GM18873 (cell line): ENCODE measurements around the gene NXF1.
A peak's percentile ranks its signal among the peaks of the same experiment; 100 is the strongest.
"Not testable (repeated sequence)": the region's sequence is repeated elsewhere in the genome, so short reads cannot be mapped to it uniquely, and the experiment has no call there.

ENCODE experiments used
- ATAC-seq: cut with Tn5 transposase; IDR thresholded peaks from one replicate; pipeline ENCODE4 v1.9.1; 2021; ENCODE audit warnings: mild to moderate bottlenecking, moderate library complexity, moderate number of reproducible peaks; ENCODE audit not compliant: unreplicated experiment, low FRiP score

Gene NXF1

DNA sequence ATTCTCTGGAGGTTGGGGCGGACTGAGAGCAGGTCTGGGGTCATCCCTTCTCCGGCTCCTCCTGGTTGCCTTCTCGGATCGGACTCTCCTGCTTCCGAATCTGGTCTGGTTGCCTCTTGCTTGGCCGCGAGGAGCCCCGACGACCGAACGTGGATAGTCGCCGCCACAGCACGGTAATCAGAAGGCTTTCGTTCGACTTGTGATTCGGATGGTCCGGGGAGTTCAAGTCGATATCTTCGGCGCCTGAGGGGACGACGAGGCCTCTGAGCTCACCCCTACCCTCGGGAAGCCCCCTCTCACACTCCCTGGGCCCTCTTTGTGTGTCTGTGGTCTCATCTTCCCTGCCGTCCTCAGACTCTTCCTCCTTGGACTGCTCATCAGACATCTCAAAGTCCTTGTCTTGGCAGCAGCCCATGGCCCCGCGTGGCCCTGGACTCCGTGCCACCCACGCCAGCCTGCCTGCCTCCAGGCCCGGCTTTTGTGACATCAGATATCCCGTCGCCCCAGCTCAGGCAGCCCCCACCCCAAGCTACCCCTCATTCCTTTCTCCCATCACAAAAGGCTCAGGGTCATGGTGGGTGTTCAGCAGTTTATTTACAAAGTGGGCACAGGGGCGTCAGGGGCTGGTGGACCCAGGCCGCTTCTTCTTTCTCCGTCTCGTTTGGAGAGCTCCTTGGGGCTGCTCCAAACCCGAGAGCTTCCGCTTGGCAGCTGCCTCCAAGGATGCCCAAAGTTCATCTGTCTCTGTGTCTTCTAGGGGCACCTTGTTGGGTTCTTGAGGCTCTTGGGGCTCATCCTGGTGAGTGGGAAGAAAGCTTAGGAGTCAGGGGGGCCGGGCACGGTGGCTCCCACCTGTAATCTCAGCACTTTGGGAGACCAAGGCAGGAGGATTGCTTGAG is 27.3 kb upstream of the NXF1 start, which contains the start of gene TEX54:
Gene TEX54, minus strand, starts transcription at position 506 of the 899 bp plus-strand sequence.
- peak; percentile 3 for ATAC-seq

DNA sequence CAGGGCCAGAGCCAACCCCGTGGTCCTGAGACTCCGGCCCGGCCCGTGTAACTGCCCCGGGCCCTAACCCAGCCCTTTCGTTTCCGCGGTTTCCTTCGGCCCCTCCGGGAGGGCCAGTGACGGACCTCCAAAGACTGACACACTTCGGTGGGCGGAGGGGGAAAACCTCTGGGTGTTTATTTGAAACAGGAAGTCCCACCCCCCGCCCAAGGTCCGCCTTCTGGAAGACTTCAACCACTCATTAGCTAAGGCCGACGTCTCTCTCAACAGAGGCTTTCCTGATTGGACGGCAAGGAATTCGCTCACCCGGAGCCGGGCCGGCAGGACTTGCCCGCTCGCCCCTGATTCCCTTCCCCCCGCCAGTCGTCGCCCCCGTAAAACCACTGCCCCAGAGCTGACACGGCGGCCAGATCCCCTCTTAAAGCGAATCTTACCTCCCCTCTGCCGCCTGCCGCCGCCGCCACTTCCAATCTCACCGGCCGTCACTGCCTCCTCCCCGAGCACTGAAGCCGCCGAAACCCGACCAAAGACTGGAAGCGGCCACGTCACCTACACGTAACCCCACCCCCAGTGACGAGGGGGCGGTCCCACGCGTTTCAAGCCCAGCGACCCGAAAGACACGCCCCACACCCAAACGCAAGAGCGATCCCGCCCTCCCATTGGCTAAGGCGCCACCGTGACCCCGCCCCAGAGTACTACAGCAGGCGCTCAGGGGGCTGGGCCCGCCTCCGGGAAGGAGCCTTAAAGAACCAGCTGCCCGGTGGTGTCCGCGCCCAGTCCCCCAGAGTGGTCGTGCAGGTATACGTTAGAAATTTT is 26.5 kb upstream of the NXF1 start, which contains the start of gene STX5:
Gene STX5, minus strand, starts transcription at position 532 of the 816 bp plus-strand sequence. CDS start 808 bp downstream, outside the sequence.
- ATAC-seq, result peak; percentile 67

DNA sequence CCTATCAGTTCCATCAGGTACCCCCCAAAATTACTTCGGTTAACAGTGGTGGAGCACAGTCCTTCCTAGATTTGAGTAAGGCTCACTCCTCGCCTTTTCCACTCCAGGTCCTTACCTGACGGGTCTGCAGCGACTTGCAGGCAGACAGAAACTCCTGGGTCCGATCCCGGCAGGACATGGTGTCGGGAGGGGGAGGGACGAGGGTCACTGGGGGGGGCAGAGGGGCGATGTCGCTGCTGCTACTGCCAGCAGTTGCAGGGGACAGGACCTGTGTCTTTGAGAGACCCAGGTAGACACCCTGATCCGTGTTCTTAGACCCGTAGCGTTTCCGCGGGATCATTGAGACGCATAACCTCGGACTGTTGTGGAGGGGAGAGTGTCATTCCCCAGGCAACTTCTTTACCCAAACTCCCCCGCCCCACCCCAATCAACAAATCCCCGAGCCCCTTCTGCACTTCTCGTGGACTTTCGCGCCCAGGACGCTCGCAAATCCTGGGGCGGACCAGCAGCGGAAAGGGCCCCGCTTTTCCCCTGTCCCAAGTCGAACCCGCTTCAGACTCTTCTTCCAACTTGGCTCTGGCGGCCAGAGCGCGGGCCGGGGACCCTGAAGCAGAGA is 25.8 kb upstream of the NXF1 start:
- ATAC-seq, result no peak

DNA sequence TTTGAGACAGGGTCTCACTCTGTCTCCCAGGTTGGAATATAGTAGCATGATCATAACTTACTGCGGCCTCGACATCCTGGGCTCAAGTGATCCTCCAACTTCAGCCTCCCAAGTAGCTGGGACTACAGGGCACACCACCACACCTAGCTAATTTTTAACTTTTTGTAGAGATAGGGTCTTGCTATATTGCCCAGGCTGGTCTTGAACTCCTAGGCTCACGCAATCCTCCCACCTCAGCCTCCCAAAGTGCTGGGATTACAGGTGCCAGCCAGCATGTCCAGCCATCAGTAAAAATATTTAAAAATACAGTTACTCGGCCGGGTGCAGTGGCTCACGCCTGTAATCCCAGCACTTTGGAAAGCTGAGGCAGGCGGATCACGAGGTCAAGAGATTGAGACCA is 22.9 kb upstream of the NXF1 start:
- not testable (repeated sequence) for ATAC-seq

DNA sequence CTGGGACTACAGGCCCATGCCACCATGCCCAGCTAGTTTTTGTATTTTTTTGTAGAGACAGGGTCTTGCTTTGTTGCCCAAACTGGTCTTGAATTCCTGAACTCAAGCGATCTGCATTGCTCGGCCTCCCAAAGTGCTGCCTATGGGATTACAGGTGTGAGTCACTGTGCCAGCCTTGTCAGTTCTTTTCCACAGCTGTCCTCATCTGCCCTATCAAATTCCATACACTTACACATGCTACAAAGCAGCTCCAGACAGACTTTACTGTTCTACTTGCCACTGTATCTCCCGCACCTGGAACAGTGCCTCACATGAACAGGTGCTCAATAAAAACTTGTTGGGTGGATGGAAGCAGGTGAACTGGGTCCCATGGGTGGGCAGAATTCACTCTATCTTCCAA is 18.4 kb upstream of the NXF1 start:
- no peak for ATAC-seq

DNA sequence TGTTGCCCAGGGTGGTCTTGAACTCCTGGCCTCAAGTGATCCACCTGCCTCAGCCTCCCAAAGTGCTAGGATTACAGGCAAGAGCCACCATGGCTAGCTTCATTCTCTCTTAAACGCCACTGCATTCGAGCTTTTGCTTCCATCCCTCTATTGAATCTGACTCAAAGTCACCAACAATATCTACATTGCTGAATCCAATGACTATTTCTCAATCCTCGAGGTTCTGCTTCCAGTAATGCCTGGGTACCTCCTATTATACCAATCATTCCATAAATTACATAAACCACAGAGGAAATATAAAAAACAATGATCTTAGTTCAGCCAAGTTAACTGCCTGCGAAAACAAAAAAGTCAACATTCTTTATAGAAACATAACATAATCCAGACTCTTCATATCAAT is 11.9 kb upstream of the NXF1 start:
- ATAC-seq, result no peak

DNA sequence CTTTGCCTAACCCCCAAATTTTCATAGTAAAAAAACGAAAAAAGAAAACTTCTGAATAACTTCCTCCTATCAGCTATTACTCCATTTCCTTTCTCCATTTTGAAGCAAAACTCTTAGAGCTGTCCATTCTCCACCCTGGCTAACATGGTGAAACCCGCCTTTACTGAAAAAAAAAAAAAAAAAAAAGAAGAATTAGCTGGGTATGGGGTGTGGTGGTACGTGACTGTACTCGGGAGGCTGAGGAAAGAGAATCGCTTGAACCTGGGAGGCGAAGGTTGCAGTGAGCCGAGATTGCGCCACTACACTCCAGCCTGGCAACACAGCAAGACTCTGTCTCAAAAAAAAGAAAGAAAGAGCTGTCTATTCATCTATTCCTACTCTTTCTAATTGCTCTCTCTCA is 11.3 kb upstream of the NXF1 start:
- no peak for ATAC-seq

DNA sequence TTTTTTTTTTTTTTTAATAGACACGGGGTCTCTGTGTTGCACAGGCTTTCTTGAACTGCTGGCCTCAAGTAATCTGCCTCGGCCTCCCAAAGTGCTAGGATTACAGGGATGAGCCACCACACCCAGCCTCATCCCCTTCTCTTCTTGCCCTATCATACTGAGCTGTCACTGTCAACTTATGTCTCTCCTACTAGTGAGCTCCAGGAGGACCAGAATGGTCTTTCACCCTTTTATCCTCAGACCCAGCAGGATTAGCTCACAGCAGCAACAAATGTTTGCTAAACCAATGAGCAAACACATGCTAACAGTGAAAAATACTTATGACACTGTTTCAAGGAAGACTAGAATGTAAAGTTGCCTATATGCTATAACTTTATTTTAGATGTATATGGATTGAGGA is 6.4 kb upstream of the NXF1 start:
- no peak for ATAC-seq

DNA sequence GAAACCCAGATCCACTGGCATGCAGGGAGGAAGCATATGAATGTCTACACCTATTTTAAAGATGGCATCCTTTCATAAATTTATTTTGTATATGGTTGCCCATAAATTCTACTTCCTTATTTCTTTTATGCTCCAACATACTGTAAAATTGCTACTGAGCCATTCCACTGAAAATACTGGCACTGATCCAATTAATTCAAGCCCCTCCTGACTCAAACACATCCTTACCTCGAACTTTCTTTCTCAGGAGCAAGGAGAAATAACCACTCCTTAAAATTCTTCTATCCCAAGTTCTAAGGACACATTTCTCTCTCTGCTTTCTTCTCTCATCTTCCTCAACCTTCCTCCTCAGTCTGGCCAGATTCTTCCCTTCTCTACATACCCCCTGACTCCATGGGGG is 5.5 kb upstream of the NXF1 start:
- no peak for ATAC-seq

DNA sequence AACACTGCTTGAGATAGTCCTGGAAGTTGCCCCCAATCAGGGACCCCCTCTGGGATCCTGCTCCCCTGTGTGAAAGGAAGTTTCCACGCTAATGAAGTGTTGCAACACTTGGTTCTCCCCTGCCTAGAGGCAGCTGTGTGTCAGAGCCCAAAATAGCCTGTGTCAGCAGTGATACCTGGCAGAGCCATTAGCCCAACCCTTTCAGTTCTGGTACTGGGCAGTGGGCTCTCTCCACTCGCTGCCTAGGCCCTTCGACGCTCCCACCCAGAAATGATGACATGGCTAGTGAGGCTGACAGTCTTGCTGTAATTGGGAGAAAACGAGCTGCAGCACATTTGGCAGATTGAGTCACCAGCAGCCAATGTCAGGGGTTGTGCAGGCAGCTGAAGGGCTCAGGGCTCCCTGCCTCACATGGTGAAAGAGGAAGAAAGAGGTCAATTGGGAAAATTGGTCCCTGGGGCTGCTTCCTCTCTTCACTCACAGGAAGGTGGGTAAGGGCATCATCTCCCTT is 1.4 kb upstream of the NXF1 start:
- no peak for ATAC-seq

DNA sequence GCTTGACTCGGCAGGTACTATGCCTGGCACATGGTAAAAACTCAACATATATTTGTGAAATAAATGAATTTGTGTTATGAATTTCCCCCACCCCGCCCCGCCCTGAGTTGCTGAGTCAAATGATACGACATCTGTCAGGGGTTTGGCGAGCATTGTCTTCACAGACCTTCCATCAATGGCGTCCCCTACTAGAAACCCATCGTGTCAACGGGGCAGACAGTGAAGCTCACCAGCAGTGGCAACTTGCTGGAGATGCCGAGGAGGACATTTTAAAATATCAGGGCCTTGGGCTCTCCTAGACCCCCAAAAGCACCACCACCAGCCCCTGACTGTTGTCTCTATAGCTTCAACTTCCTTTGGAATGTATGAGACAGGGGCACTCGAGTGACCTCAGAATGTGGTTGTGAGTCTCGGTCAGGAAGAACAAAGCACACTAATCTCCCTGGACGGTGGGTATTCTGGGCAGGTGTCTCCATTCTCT is 761 bp upstream of the NXF1 start:
- ATAC-seq, result no peak

DNA sequence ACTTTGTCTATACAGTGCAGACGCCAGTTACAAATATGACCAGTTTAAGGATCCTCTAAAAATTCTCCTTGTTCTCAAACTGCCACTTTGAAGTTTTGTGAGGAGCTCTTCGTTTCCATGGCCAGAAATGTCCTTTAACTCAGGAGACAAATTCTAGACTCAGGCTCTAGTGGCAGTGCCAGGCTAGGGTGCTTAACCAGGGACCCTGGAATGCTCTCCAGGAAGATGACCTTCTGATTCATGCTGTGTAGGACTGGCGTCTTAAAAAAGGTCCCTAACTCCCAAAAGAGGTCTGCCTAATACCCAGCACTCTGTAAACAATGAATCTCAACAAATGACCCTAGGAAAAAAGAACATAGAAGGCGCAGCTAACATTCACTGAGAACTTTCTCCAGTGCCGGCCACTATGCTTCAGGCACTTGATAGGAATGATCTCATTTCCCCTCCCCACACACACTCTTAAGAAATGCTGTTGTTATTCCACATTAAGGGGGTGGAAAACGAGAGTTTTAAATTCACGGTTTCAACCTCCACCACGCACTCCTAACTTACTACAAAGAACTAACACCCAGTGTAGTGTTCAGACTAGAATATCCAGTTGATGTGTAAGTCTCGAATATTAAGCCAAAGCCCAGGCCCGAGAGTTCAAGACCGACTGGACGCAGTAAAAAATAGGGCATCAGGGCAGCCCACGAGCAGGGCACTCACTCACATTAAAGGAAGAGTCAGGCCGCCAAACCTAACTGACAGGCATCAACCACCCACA is 747 bp downstream of the NXF1 start:
- peak; percentile 9 for ATAC-seq

DNA sequence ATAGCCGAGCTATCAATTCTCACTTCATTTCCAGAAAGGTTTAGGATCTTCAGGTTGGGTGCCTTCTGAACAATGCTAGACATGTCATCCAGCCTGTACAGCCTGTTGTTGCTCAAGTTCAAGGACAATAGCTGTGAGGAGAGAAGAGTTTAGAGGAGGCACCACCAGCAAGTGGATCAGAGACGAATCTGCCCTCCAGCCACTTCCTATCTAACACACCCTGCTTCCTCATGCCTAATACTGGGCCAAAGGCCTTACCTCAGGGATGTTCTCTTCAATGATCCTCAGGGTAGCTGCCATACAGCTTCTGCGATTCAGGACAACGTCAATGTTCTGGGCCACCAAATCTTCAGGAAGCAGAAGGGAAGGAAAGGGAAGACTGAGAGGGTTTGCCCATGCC is 4.2 kb downstream of the NXF1 start:
- no peak for ATAC-seq

DNA sequence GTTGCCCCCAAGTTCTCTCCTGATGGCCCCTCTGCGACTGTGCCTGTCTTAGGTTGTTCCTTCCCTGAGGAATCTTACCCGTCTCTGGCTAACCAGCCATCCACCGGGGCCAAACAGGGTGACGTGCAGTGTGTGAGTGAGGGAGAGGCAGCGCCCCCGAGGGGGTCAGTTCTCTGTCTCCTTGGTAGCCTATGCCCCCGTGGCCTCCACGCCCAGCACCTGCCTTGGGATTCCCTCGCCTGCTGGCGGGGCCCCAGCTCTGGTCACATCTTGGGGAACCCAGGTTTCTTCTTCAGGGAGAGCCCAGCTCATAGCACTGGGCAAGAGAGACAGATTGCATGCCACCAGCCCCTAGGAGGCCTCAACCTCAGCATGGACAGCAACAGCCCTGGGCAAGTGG is 5.8 kb downstream of the NXF1 start:
- no peak for ATAC-seq

DNA sequence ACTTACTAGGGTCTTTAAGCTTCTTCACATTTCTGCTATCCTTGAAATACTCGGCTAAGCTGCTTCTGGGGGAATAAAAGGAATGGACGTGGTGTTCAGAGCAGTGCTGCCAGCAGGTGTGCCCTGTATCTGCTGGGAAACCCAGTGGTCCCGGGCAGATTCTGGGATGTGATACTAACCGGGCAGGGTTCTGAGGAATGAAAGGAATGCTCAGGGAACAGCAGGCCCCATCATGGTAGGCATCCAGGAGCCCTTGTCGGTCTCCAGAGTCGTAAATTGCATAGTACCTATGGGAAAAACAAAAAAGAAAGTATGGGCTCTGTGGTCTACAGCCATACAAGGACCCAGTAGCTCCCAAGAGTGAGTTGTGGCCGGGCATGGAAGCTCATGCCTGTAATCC is 9.0 kb downstream of the NXF1 start:
- no peak for ATAC-seq

DNA sequence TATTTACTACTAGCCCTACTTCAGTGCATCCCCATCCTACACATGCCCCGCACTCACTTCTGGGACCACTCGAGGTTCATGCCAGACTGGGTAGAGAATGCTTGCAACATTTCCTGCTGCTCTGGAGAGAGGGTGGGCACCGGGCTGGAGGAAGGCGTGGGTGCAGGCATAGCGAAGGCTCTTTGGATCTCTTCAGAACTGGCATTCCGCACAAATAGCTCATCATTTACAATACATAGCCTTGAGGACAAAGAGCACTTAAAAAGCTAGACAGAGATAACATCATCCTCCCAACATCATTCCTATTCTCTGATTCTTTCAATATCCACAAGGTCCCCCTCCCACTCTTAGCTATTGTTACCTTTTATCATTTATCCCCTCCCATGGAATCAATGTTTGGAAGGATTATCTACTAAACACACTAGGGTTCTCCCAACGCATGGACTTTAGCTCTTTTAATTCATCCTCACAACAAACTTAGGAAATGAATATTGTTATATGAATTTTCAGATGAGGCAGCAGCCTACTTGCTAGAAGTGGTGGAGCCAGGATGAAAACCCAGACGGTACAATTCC is 11.0 kb downstream of the NXF1 start:
- ATAC-seq, result no peak

DNA sequence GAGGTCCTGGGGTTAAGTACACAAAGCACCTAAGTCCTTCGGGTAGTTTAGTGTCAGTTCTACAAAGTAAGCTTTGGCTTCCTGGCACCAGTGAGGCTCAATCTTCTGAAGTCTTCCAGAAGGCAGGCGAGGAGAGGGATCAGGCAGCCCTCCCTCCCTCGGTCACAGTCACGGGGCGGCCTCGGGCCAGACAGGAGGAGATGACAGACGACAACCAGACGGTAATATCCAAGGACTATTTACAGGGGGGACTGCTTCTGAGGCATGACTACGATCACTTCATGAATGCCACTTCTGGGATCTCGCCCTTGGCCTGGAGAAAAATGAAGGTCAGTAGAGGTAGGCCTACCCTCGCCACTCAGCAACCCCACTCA is 13.1 kb downstream of the NXF1 start:
- no peak for ATAC-seq

DNA sequence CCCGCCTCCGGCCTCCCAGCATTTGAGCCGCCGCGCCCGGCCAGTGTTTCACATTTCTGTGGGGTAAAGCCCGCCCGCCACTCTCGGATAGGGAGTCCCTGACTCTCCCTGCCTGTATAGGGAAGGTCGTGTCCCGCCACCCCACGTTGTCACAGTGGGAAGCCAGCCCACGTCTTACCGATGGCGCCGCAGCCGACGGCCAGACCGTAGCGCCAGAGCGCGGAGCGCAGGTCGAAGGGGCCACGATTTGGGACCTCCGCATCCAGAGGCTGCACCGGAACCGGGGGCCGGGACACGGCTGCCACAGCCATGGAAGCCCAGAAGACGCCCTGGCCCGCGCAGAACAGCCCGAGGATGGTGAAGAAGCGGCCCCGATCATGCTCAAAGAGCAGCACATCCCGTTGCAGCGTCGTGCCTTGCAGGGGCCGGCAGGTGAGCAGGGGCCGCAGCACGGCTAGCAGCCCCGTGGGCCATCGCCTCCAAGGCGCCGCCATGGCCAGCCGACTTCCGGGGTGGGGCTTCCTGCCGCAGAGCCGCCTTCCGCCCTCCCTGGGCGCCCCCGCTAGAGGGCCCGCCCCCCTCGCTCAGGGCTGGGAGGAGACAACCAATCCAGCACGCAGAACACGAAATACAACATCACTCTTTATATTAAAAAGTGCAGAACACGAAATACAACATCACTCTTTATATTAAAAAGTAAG is 13.6 kb downstream of the NXF1 start, which contains the start of gene TMEM223:
Gene TMEM223, minus strand, starts transcription at position 506 of the 701 bp plus-strand sequence. Its CDS starts 12 bp downstream, at position 494.
- no peak for ATAC-seq

DNA sequence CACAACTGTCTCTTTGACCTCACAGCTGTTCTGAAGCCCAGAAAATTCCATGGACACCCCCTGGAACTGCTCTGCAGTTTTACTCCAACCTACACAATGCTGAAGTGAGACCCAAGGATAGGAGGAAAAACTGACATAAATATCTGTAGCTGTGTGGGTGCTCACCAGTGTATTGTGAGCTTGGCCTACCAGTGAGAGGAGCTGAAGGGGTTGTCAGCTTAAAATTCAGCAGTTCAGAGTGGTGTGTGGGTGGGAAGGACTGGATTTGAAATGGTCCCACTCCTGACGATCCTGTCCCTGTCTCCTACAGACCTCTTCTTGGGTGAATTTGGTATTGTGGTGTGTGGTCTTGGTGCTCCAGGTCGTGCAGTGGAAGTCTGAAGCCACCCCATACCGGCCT is 15.7 kb downstream of the NXF1 start:
- ATAC-seq, result no peak
